ENCODE results near the gene CGB2.

CGB2 gene

DNA sequence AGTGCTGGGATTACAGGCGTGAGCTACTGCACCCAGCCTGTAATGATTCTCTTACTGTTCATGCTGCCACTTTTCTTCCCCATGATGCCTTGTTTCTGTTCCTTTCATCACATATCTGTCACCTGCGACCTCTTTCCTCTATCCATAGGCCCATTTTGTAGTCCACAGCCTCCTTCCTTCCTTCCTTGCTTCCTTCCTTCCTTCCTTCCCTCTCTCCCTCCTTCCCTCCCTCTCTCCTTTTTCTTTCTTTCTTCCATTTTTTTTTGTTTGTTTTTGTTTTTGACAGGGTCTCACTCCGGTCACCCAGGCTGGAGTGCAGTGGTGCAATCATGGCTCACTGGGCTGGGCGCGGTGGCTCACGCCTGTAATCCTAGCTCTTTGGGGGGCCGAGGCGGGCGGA is 42.8 kb upstream of the CGB2 start:
- DNase-seq: no peak
- Histone ChIP-seq H3K27me3 (no peaks in the 10 kb centered on the region), H3K4me1 (no peaks in the 10 kb centered on the region), H3K9me3 (no peaks in the 10 kb centered on the region), H3K36me3 (peaks cover 23% of the 10 kb centered on the region; the same call in 1 of the 2 replicates), H3K4me3 (ENCODE audit: low read depth, low read length) (no peak overlapping the region)
- TF ChIP-seq CTCF (IDR thresholded peaks at IDR 0.05; ENCODE audit: low read depth, low read length): no peak

DNA sequence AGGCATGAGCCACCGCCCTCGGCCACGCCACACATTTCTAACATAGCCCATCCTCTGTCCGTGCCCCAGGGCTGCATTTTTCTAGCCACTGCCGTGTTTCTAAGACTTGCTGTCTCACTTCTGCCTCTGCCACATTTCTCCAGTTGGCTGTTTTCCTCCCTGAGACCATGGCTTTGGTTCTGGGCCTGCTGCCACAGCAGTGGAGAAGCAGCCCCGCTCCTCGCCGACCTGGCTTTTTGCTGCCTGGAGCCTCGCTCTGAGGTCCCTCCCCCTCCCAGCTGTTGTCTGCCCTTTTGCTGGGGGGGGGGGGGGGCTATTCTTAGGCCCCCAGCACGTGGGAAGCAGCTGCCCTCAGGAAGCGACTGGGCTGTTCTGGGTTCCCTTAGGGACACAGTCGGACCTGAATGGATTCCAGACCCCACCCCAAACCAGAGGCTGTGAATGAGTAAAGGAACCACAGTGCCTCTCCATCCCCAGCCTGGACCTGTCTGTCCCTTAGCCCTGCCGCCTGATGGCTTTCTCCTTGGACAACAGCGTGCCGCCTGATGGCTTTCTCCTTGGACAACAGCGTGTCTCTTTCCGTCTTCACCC is 41.9 kb upstream of the CGB2 start:
- Histone ChIP-seq H3K4me1 (no peaks in the 10 kb centered on the region), H3K9me3 (no peaks in the 10 kb centered on the region), H3K36me3 (peaks cover 16% of the 10 kb centered on the region; the same call in 1 of the 2 replicates), H3K4me3 (ENCODE audit: low read depth, low read length) (no peak overlapping the region), H3K27me3 (no peaks in the 10 kb centered on the region)
- no peak for DNase-seq
- no peak for TF ChIP-seq CTCF (IDR thresholded peaks at IDR 0.05; ENCODE audit: low read depth, low read length)

GRCh38 chr19:48990400-48990799 is 41.3 kb upstream of the CGB2 start:
- DNase-seq: no peak
- Histone ChIP-seq H3K36me3 (peaks cover 12% of the 10 kb centered on the region; the same call in 1 of the 2 replicates), H3K4me1 (no peaks in the 10 kb centered on the region), H3K27me3 (no peaks in the 10 kb centered on the region), H3K9me3 (no peaks in the 10 kb centered on the region), H3K4me3 (ENCODE audit: low read depth, low read length) (no peak overlapping the region)
- no peak for TF ChIP-seq CTCF (IDR thresholded peaks at IDR 0.05; ENCODE audit: low read depth, low read length)

DNA sequence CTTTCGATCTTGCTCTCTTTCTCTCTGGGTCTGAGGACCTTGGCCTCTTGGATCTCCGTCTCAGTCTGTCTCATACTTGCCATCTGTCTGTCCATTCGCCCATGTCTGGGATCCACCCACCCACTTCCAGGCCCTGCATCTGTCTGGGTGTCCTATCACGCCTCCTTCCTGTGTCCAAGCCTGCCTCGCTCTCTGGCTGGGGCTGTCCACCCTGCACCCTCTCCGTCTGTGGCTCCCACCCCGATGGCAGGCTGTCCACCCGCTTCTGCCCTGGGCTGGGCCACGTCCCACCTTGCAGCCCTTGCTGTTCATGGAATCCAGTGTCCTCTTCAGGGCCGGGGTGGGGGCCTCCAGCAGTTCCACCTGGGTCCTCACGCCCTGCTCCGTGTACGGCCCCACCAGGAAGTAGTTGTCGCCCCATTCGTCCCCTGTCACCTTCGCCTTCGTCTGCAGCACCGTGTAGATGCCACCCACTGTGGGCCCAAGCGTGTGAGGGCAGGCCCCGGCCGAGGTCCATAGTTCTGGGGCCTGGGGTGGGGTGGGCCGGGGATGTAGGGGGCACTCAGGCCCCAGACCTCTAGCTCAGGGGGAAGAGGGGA is 40.6 kb upstream of the CGB2 start:
- H3K9me3 ChIP-seq: no peaks in the 10 kb centered on the region
- H3K4me3 ChIP-seq (ENCODE audit: low read depth, low read length): no peak overlapping the region
- no peaks in the 10 kb centered on the region for H3K27me3 ChIP-seq
- no peak for TF ChIP-seq CTCF (IDR thresholded peaks at IDR 0.05; ENCODE audit: low read depth, low read length)
- no peaks in the 10 kb centered on the region for H3K4me1 ChIP-seq
- no peak for DNase-seq
- peaks cover 7% of the 10 kb centered on the region; the same call in 1 of the 2 replicates for H3K36me3 ChIP-seq

GRCh38 chr19:48991873-48992580 is 39.7 kb upstream of the CGB2 start:
- H3K4me1 ChIP-seq: no peaks in the 10 kb centered on the region
- H3K27me3 ChIP-seq: no peaks in the 10 kb centered on the region
- peaks cover 7% of the 10 kb centered on the region; the same call in 1 of the 2 replicates for H3K36me3 ChIP-seq
- no peak for DNase-seq
- TF ChIP-seq CTCF (IDR thresholded peaks at IDR 0.05; ENCODE audit: low read depth, low read length): no peak
- H3K4me3 ChIP-seq (ENCODE audit: low read depth, low read length): peak overlapping the region; percentile 78
- no peaks in the 10 kb centered on the region for H3K9me3 ChIP-seq

Measured in BE2C (cell line).